GM18951 (cell line): ENCODE data around the gene JUP.

ENCODE experiments used
- POLR2A ChIP-seq: IDR thresholded peaks from 4 replicates; pipeline ENCODE4 v1.6.1; 2011; ENCODE audit warnings: mild to moderate bottlenecking; ENCODE audit not compliant: insufficient read length, insufficient read depth; ENCODE audit errors: extremely low read depth
- in situ Hi-C: fragments of 300-500 bp; cut with MboI; formaldehyde crosslinking; loops from one replicate; pipeline ENCODE4 v1.12.0; 2022; ENCODE audit warnings: low sequenced_read_pairs, mixed read lengths, inconsistent platforms; ENCODE audit not compliant: unreplicated experiment

JUP gene

GRCh38 chr17:41705271-41705991 lies 81.1 kb downstream of the JUP start:
- no peak for TF ChIP-seq POLR2A
- in situ Hi-C loops, result no loop called here
